ENCODE results near the gene C6orf47.

The C6orf47 gene

DNA sequence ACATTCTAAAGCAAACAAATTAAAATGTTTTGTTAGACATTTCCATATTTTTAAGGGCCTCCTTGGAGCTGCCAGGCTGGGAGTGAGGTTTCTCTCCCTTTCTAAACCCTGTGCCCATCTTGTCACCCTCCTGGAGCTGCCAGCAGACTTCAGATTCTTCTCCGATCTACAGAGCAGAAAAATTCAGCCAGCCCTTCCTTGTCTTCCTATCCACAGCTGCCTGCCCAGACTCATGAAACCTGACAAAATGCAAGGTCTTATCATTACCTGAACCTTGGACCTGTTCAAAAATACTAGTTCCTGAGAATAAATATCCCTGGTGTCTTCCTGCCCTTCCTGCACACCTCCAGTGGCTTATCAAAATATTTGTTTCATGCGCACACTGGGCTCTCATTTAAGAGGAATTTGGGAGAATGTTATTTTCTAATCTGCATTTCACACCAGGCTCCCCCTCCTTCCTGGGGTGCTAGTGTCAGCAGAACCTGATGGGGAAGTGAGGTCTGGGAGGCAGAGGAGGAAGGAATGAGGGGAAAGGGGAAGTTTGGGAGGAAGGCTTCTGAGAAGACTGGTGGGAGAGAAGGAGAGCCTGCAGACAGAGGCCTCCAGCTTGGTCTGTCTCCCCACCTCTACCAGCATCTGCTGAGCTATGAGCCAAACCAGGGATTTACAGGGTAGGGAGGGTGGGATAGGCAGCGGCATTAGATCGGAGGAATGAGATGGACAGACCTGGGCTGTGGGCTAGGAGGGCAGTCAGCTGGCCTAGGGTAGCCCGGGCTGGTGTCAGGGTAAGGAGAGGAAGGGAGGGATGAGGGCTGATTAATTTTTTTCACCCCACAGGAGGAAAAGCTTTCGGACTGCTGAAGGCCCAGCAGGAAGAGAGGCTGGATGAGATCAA lies 45.6 kb downstream of the C6orf47 start, which contains the start of gene AIF1:
Gene AIF1 (plus strand): TSS at position 551 of the 895 bp plus-strand sequence. CDS start 96 bp downstream, at position 647.
- DNase-seq (ENCODE audit: low spot score) = no peak

DNA sequence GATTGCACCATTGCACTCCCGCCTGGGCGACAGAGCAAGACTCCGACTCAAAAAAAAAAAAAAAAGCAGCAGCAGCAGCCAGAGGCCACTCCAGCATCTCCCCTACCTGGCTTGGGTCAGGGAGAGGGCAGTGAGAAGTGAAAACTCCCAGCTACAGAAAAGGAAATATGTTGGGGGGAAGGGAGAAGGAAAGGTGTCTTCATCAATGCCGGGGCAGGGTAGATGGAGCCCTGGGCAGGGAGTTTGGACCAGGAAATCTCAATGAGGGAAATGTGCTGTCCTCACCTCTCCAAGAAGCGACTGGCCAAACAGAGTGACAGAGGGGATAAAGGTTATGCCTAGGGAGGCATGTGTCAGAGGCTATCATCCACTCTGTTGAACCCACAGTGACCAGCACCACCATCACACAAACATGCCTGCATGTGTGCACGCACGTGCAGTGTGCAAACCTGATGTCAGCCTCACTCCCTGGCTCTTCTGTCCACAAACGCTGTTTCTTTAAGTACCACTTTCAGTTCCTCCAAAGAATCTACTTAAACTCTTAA lies 46.4 kb downstream of the C6orf47 start:
- DNase-seq (ENCODE audit: low spot score) = no peak

DNA sequence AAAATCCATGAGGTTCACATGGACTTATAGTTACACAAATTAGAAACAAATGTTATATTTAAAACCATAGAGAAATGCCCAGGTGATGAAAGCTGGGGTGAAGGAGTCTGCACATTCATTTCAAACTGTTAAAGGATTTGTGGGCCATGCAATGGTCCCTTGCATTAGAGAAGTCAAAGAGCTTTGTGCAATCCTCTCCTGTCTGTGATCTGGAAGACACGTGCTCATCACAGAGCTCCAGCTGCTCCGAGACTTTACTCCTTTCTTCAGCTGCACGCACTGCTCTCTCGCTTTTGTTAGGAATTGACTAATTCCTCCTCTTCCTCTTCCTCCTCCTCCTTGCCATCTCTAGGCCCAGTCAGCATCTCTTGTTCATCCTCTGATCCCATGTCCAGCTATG lies 49.6 kb downstream of the C6orf47 start:
- no peak for DNase-seq (ENCODE audit: low spot score)

DNA sequence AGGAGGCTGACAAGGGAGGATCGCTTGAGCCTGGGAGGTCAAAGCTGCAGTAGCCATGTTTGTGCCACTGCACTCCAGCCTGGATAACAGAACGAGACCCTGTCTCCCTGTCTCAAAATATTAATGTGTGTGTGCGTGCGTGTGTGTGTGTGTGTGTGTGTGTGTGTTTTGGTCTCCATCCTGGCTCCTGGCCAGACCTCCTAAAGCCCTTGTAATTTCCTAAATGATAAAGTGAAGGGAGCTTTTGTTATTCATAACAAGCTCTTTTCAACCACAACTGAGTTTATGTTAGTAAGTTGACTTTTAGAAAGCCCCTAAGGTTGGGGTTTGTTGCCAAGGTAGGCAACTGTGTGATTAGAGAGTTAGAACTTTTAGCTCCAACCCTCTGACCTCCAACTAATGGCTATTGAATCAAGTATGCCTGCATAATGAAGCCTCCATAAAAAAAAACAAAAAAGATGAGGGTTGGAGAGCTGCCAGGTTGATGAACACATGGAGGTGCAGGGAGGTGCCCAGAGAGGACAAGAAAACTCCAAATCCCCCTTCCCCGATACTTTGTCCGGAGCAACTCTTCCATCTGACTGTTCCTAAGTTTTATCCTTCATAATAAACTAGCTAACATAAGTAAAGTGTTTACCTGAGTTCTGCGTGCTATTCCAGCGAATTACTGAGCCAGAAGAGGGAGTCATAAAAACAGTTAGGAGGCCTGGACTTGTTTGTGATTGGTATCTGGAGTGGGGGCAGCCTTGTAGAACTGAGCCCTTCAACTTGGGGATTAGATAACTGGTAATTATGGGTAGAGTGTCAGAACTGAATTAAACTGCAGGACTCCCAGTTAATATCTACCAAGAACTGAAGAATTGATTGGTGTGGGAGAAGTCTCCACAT lies 50.8 kb downstream of the C6orf47 start:
- DNase-seq (ENCODE audit: low spot score) = no peak
